Dedifferentiated amniotic fluid mesenchymal stem cell (primary cell): ENCODE results near the gene DHRS11.
A peak's percentile ranks its signal among the peaks of the same experiment; 100 is the strongest.

Source experiments
- DNase-seq: peaks from one replicate; pipeline ENCODE4 v3.0.0-alpha.2; 2016; ENCODE audit errors: extremely low spot score

Gene DHRS11

DNA sequence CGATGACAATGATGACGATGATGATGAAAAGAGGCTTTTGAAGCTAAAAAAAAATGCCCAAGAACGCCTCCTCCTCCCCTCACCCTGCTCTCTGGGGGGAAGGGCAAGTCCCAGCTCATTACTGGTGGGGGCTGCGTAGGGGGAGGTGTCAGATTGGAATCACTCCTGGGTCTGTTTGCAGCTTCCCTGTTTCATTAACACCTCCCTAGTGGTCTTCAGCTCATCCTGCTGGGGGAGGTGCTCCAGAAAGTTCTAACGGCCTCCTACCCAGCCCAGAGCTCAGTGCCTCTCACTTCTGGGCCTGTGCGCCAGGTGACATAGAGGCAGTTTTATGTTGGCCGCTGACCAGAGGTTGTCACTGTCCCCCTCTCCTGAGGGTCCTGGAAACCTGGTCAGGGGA is 22.4 kb downstream of the DHRS11 start:
- no peak for DNase-seq

- no peak for DNase-seq
Observed at GRCh38 chr17:36614933-36615332, 23.3 kb downstream of the DHRS11 start.

DNA sequence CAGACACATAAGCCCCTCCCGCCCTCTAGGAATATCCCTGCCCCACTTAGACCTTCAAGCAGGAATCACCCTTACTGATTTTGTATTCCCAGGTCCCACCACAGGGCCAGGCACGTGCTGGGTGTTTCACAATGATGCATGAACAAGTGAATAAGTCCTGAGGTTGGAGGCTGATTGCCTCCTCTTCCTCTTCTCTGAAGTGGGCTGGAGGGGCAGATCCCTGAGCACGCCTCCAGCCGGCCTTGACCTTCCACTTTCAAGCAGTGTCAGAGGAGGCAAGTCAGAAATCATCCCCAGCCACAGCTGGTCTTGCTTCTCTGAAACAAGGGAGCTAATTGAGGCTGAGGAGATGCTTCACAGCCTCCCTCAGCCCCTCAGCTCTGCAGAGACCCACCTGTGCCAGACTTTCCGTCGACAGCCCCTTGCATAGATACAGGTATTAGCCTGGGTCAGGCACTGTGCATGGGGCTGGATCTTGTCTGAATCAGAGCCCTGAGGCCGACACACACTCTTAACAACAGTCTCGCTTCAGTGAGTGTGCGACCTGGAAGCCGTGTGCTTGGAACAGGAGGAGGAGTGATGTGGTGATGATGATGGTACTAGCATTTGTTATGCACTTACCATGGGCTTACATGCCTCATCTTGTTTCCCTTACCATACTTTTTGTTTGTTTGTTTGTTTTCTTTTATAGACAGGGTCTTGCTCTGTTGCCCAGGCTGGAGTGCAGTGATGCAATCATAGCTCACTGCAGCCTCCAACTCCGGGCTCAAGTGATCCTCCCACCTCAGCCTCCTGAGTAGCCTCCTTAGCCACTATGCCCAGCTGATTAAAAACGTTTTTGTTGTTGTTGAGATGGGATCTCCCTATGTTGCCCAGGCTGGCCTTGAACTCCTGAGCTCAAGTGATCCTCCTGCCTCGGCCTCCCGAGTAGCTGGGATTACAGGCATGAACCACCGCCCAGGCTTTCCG is 24.7 kb downstream of the DHRS11 start:
- DNase-seq: no peak

DNA sequence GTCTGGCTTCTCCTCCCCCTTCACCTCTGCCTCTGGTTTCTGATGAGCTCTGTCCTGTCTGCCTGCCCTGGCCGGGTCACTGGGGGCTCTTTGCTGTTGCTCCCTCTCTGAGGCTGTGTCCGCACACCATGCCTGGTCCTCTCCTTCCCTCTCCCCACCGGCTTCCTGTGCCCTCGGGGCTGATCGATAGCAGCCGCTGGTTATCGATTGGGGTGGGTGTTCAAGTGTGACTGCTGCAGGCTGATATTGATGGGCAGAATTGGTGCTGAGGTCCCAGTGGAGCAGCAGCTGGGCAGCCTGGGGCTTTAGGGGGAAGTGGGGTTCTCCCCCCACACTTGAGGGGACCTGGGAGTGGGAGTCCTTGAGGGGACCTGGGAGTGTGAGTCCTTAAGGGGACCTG is 26.1 kb downstream of the DHRS11 start:
- no peak for DNase-seq

DNA sequence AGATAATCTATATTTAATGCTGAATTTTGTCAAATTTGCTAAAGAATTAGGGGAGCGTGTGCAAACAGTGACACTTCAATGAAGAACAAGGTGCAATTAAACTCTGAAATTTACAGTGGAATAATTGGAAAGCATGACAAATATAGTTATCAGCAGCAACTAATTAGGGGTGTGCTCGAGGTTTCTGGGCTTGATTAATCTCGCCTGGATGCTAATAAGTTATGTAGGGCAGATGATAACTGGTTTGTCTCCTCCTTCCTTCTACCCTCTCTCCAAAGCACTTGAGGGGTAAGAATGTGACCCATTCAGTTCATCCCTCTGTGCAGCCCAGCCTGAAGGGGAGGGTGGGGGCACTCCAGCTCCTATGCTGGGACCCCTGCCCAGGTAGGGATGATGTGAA is 31.6 kb downstream of the DHRS11 start:
- DNase-seq: no peak

DNA sequence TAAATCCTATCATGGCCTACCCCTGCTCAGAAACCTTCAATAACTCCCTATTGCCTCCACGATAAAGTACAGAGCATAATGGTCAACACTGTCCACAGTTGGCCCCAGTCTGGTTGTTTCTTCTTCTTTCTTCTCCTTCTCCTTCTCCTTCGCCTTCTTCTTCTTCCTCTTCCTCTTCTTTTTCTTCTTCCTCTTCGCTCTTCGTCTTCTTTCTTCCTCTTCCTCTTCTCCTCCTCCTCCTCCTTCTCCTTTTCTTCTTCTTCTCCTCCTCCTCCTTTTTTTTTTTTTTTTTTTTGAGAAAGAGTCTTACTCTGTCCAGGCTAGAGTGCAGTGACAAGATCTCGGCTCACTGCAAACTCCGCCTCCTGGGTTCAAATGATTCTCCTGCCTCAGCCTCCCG is 33.5 kb downstream of the DHRS11 start:
- no peak for DNase-seq

- no peak for DNase-seq
Observed at GRCh38 chr17:36627101-36627500, 35.4 kb downstream of the DHRS11 start.

GRCh38 chr17:36628576-36628975 is 36.9 kb downstream of the DHRS11 start:
- DNase-seq: no peak

DNA sequence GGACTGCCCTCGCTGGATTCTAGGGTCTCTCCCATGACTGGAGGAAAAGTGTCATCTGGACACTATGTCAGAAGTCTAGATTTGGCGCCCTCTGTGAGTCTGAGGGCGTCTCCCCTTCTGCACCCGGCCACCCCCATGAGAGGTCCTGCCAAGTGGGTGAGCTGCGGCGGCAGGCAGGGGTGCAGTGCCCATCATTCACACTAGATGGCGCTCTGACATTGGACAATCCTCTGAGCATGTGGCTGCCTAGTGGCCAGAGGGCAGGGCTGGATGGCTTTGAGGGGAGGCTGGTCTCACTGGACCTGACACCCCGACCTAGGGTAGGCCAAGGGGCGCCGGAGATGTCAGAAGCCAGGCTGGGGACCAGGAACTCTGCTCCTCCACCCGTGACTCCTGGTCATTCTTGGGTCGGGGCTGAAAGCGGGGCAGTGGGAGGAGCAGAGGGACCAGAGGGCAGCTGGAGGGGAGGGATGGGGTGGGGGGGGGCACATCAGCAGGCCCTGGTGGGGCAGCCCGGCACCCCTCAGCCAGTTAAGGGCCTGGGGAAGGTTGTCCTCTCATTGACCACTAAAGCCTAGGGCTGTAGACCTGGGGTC is 37.7 kb downstream of the DHRS11 start:
- DNase-seq: peak; percentile 61

DNA sequence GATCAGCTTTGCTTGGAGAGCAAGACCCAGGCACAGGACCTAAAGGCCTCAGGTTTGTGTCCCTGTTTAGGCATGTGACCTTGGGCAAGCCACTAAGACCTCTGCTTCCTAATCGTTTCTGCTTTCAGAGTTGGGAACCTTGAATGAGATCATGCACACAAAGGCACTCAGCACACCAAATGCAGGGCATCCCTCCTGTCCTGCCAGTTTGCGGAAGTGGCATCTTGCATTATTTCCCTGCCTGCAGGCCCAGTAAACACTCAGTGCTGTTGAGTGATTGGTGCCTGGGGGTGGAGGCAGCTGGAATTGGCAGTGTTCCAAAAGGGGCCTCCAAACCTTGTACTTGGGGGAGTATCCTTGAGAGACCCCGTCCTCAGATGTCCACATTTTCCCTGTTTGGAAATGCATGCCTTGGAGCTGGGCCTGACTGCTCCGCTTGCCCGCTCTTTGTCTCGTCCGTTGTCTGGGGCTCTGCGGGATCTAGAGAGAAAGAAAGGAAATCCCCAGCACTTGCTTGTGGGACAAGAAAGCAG is 38.4 kb downstream of the DHRS11 start:
- DNase-seq: no peak

- DNase-seq: no peak
Observed at GRCh38 chr17:36631022-36631421, 39.3 kb downstream of the DHRS11 start.

GRCh38 chr17:36632916-36633771 is 41.5 kb downstream of the DHRS11 start:
- no peak for DNase-seq

DNA sequence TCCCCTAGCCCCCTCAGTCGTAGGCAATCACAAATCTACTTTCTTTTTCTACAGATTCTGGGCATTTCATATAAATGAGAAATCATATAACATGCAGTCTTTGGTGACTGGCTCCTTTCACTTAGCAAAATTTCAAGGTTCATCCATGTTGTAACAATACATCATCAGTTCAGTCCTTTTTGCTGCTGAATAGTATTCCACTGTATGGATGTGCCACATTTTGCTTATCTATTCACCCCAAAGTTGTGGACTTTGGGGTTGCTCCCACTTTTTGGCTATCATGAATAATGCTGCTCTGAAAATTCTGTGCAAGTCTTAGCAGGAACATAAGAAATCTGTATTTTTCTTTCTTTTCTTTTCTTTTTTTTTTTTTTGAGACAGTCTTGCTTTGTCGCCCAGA is 48.7 kb downstream of the DHRS11 start:
- no peak for DNase-seq

- DNase-seq: no peak
Observed at GRCh38 chr17:36640836-36641235, 49.2 kb downstream of the DHRS11 start.

GRCh38 chr17:36641331-36641876 is 49.7 kb downstream of the DHRS11 start:
- no peak for DNase-seq

DNA sequence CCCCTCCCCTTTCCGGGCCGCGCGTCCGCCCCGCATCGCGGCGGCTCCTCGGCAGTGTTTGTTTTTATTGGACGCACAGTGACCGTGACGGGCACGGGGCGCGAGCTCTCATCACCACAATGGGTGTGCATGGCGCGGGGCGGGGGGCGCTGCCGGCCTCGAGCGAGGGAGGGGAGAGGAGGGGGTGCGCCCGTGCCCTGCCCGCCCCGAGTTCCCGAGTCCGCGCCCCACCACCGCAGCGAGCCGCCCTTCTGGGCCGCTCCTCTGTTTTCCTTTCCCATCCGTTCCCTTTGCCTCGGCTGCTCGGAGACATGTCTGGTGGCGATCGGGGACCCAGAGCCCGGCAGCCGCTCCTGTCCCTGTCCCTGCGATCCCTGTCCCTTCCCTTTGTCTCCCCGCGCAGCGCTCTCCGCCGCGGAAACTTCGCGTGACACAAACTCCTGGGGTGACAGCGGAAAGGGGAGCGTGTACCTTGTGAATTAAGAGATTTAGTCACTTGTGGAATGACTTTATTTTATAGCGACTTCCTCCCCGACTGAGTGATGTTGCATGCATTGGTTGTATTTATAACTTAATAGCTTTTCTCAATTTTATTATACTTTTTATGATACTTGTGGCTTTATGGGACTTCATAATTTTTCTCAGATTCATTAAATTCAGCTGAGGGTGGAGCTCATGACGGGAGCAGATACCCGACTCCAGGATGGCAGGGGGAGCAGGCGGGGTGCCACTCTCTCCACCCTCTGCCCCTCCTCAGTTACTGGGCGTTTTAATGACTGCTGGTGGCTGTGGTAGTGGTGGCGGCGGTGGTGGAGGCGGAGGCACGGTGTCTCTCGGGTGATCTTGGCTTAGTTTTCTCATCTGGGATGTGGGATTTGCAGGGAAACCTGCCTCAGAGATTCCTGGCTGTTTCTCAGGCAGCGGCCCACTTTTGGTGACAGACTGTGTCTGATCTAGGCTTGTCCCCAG is 50.5 kb downstream of the DHRS11 start:
- no peak for DNase-seq

DNA sequence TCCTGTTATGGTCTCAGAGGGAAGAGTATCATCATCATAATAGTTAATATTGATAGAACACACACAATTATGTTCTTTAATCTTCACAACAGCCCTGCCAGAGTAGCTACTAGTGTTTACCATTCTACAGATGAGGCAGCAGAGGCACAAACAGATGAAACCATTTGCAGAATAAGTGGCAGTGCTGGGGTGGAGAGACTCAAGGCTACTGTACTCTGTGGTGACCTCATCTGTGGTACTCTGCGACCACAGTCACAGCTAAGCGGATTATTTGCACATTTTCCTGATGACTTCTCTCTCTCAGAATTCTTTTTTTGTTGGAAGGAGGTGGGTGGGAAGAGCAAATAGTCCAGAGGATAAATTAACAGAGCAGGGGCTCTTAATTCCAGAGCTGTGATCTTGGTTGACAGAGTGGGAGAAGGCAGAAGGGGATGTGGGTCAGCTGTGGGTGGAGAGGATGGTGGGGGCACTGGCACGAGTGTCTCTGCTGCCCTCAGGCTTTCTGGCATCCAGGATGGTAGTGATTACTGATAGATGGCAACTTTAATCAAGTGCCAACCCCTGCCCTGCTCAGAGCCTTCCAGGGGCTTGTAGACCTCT is 51.5 kb downstream of the DHRS11 start:
- no peak for DNase-seq

GRCh38 chr17:36645422-36645821 is 53.7 kb downstream of the DHRS11 start:
- no peak for DNase-seq

DNA sequence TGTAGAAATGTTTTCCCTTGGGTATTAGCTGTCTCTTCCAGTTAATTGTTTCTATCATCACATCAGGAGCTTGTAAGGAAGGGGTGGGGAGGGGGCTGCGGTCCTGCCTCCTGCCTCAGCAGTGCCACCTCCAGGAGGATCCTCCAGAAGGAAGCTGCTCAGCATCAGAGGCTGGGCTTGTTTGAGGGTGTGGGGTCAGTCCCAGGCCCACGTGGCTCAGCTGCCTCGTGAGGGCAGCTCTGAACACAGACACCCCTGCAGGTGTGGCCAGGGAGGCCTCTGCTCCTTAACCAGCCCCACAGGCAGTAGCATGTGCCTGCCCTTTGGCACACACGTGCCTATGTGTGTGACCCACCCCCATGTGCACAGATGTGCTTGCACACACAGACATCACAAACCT is 56.0 kb downstream of the DHRS11 start:
- no peak for DNase-seq

DNA sequence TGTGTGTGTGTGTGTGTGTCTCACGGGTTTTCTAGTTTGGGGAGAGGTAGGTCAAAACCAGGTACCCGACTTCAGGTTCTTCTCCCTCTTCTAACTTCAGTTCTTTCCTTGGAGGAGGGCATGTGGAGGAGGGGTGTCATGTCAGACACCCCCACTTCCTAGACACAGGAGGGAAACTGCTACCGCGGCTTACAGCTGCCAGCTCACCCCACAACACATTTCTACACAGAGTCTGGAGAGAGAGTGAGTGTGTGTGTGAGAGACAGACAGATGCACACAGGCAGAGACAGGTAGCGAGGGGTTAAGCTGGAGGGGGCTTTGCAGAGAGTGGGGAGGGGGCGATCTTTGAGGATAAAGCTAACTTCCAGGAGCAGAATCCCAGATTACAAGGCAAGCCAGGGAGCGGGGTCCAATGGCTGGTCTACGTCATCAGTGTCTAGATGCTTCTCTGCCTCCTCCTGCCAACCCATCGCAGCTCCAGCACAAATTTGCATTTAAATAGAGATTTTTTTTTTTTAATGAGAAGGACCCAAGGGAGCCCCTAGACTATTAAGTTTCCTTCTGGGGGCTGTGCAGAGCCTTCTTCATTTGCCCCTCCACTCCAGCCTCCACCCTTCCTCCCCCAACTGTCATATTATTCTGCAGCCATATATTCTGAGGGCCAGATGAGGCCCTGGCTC is 58.6 kb downstream of the DHRS11 start:
- DNase-seq: no peak
